ENCODE results near the gene LDAF1. TPM values are rescaled to one million over a fixed set of nuclear protein-coding genes. Genes with fewer than 3 reads are reported as not detected.

Gene LDAF1
- total RNA-seq, 1 experiment from 2014 or later, result 18.7 TPM

DNA sequence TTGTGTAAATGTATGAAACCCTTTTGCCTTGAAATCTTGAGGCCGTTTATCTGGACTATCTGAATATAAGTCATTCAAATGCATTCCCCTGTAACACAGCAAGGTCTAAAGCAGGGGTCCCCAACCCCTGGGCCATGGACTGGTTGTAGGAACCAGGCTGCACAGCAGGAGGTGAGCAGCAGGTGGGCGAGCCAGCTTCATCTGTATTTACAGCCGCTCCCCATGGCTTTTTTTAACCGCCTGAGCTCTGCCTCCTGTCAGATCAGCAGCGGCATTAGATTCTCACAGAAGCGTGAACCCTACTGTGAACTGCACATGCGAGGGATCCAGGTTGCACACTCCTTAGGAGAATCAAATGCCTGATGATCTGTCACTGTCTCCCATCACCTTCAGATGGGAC lies 32.0 kb upstream of the LDAF1 start:
- Histone ChIP-seq H2BK120ac (ENCODE audit: low read depth, low read length, poor library complexity, severe bottlenecking) (no peak overlapping the region), H2BK12ac (ENCODE audit: insufficient read length, low read depth, low read length) (no peak overlapping the region), H3K4me1 (ENCODE audit: insufficient read depth, low read length) (peaks cover 2% of the 10 kb centered on the region; the same call in 1 of the 2 replicates), H3K27ac (ENCODE audit: insufficient read length, low read depth, low read length) (no peak overlapping the region), H4K5ac (ENCODE audit: insufficient read length, low read depth, low read length) (no peak overlapping the region), H3K9ac (ENCODE audit: extremely low read depth, insufficient read length, low read length) (no peak overlapping the region), H3K4ac (ENCODE audit: low read depth, low read length) (no peak overlapping the region), H3K9me3 (ENCODE audit: control insufficient read depth, low read depth, low read length) (no peaks in the 10 kb centered on the region), H2BK15ac (ENCODE audit: low read depth, low read length) (no peak overlapping the region), H3K14ac (ENCODE audit: insufficient read depth, low read length) (no peak overlapping the region), H3K23me2 (ENCODE audit: insufficient read length, low read depth, low read length, poor library complexity, severe bottlenecking) (no peaks in the 10 kb centered on the region), H3K4me2 (ENCODE audit: insufficient read depth, insufficient read length, low read length) (no peak overlapping the region), H3K79me2 (ENCODE audit: insufficient read depth, low read length) (no peaks in the 10 kb centered on the region), H3K23ac (ENCODE audit: insufficient read length, low read depth, low read length) (no peak overlapping the region), H4K20me1 (ENCODE audit: control insufficient read depth, insufficient read depth, insufficient read length) (no peaks in the 10 kb centered on the region), H2AK5ac (ENCODE audit: insufficient read length, low read length) (no peak overlapping the region), H3K27me3 (ENCODE audit: insufficient read depth, low read length) (no peaks in the 10 kb centered on the region), H3K56ac (ENCODE audit: insufficient read length, low read depth, low read length) (no peak overlapping the region), H3T11ph (ENCODE audit: low read length) (no peak overlapping the region), H2BK5ac (ENCODE audit: insufficient read length, low read length) (no peak overlapping the region), H4K91ac (ENCODE audit: insufficient read length, low read depth, low read length) (no peak overlapping the region), H2BK20ac (ENCODE audit: low read depth, low read length, poor library complexity, severe bottlenecking) (no peak overlapping the region), H3K79me1 (ENCODE audit: insufficient read depth, low read depth, low read length, poor library complexity, severe bottlenecking) (no peaks in the 10 kb centered on the region), H3K18ac (ENCODE audit: insufficient read length, low read depth, low read length) (no peak overlapping the region), H2AFZ (ENCODE audit: low read length) (no peak overlapping the region), H4K8ac (replicated peaks; ENCODE audit: insufficient read length, low read depth, low read length) (no peak overlapping the region)
- H3K9me3 Mint-ChIP-seq, result no peaks in the 10 kb centered on the region
- H3K36me3 Mint-ChIP-seq (ENCODE audit: insufficient read depth in 1 of 3, low read depth in 3 of 3), result no peaks in the 10 kb centered on the region
- DNase-seq, result no peak
- TF ChIP-seq, protein P1, sequence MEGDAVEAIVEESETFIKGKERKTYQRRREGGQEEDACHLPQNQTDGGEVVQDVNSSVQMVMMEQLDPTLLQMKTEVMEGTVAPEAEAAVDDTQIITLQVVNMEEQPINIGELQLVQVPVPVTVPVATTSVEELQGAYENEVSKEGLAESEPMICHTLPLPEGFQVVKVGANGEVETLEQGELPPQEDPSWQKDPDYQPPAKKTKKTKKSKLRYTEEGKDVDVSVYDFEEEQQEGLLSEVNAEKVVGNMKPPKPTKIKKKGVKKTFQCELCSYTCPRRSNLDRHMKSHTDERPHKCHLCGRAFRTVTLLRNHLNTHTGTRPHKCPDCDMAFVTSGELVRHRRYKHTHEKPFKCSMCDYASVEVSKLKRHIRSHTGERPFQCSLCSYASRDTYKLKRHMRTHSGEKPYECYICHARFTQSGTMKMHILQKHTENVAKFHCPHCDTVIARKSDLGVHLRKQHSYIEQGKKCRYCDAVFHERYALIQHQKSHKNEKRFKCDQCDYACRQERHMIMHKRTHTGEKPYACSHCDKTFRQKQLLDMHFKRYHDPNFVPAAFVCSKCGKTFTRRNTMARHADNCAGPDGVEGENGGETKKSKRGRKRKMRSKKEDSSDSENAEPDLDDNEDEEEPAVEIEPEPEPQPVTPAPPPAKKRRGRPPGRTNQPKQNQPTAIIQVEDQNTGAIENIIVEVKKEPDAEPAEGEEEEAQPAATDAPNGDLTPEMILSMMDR (conservative IDR thresholded peaks at IDR 0.05), result no peak
- no CpG with 5 or more reads among the region's 7 CpGs for WGBS (ENCODE audit: extremely low coverage, insufficient read length, low lambda C conversion rate)
- H3K4me1 Mint-ChIP-seq, result peaks cover 23 to 30% of the 10 kb centered on the region in 2 experiments
- H3K27me3 Mint-ChIP-seq (ENCODE audit: low read depth), result no peaks in the 10 kb centered on the region
- no peak overlapping the region for H3K27ac Mint-ChIP-seq
- no peak overlapping the region for H3K4me3 Mint-ChIP-seq
